WTC11 (cell line): ENCODE results near the gene IGSF9. TPM values are rescaled to one million over a fixed set of nuclear protein-coding genes. Genes with fewer than 3 reads are reported as not detected.

Experiments
- ATAC-seq: fragments of 200-7000 bp; cut with Tn5 transposase; 2 replicates; pipeline ENCODE4 v1.10.0; 2021; ENCODE audit warnings: mild to moderate bottlenecking, moderate library complexity
- CTCF ChIA-PET: fragments of 300-600 bp; sonication (Branson Sonifier 250); formaldehyde crosslinking; loops from one replicate; lab custom pipeline; 2021; ENCODE audit warnings: antibody characterized with exemption; lab: Charles Lee
- POLR2A ChIA-PET: fragments of 350-600 bp; sonication (Branson Sonifier 250); formaldehyde crosslinking; loops from one replicate; lab custom pipeline; 2021; ENCODE audit warnings: antibody characterized with exemption; lab: Charles Lee
- DNase-seq: peaks from one replicate; pipeline ENCODE4 v3.0.0; 2021; ENCODE audit warnings: low spot score
- H3K27ac Mint-ChIP-seq: 2 replicates; pipeline ENCODE4 v1.8.0; 2021; ENCODE audit warnings: mixed read lengths
- H3K27me3 Mint-ChIP-seq: 2 replicates; pipeline ENCODE4 v1.8.0; 2021; ENCODE audit warnings: low read depth, mild to moderate bottlenecking, moderate library complexity, mixed read lengths
- H3K36me3 Mint-ChIP-seq: 2 replicates; pipeline ENCODE4 v1.8.0; 2021; ENCODE audit warnings: mixed read lengths
- H3K4me1 Mint-ChIP-seq: 2 replicates; pipeline ENCODE4 v1.8.0; 2022; ENCODE audit warnings: mixed read lengths
- H3K4me3 Mint-ChIP-seq: 2 replicates; pipeline ENCODE4 v1.8.0; 2021; ENCODE audit warnings: mild to moderate bottlenecking, moderate library complexity, mixed read lengths
- H3K9me3 Mint-ChIP-seq: 2 replicates; pipeline ENCODE4 v1.8.0; 2021; ENCODE audit warnings: mixed read lengths
- CBFB ChIP-seq: sonication (generic); formaldehyde crosslinking; IDR thresholded peaks from 2 replicates; pipeline ENCODE4 v1.8.1; 2022; ENCODE audit warnings: mild to moderate bottlenecking, low read depth, missing genetic modification reagents
- CREB1 ChIP-seq: sonication (generic); formaldehyde crosslinking; IDR thresholded peaks from 2 replicates; pipeline ENCODE4 v1.8.0; 2023; ENCODE audit warnings: mild to moderate bottlenecking, missing genetic modification reagents
- CREM ChIP-seq: sonication (generic); formaldehyde crosslinking; IDR thresholded peaks from 2 replicates; pipeline ENCODE4 v1.8.1; 2022; ENCODE audit warnings: mild to moderate bottlenecking, missing genetic modification reagents, moderate library complexity
- HMGA2 ChIP-seq: fragments of 250-450 bp; sonication (Bioruptor Pico); IDR thresholded peaks from 2 replicates; pipeline ENCODE4 v1.4.0; 2021; ENCODE audit warnings: mild to moderate bottlenecking, moderate library complexity
- JAZF1 ChIP-seq: fragments of 250-450 bp; sonication (Bioruptor Pico); IDR thresholded peaks from 2 replicates; pipeline ENCODE4 v1.9.0; 2021; ENCODE audit warnings: moderate library complexity, mild to moderate bottlenecking, inconsistent platforms
- MXD4 ChIP-seq: fragments of 250-450 bp; sonication (Bioruptor Pico); IDR thresholded peaks from 2 replicates; pipeline ENCODE4 v1.8.0; 2021; ENCODE audit warnings: mild to moderate bottlenecking, moderate library complexity, borderline replicate concordance
- NFATC4 ChIP-seq: fragments of 250-450 bp; sonication (Bioruptor Pico); IDR thresholded peaks from 2 replicates; pipeline ENCODE4 v1.9.0; 2021; ENCODE audit warnings: mild to moderate bottlenecking
- NFYB ChIP-seq: sonication (generic); formaldehyde crosslinking; conservative IDR thresholded peaks from 2 replicates; pipeline ENCODE4 v1.8.0; 2022; ENCODE audit warnings: low read depth, missing genetic modification reagents
- NR1H2 ChIP-seq: sonication (generic); formaldehyde crosslinking; IDR thresholded peaks from 2 replicates; pipeline ENCODE4 v1.9.0; 2021; ENCODE audit warnings: mild to moderate bottlenecking, moderate library complexity, missing genetic modification reagents
- OVOL2 ChIP-seq: fragments of 250-450 bp; sonication (Bioruptor Pico); IDR thresholded peaks from 2 replicates; pipeline ENCODE4 v1.9.0; 2021; ENCODE audit warnings: mild to moderate bottlenecking, borderline replicate concordance
- RELA ChIP-seq: sonication (generic); formaldehyde crosslinking; IDR thresholded peaks from 2 replicates; pipeline ENCODE4 v1.8.1; 2022; ENCODE audit warnings: missing genetic modification reagents, mild to moderate bottlenecking, borderline replicate concordance
- SP1 ChIP-seq: sonication (generic); formaldehyde crosslinking; conservative IDR thresholded peaks from 2 replicates; pipeline ENCODE4 v1.8.1; 2022; ENCODE audit warnings: missing genetic modification reagents
- USF1 ChIP-seq: sonication (generic); formaldehyde crosslinking; IDR thresholded peaks from 2 replicates; pipeline ENCODE4 v1.8.0; 2022; ENCODE audit warnings: mild to moderate bottlenecking, missing genetic modification reagents
- ZNF121 ChIP-seq: sonication (generic); formaldehyde crosslinking; IDR thresholded peaks from 2 replicates; pipeline ENCODE4 v1.8.0; 2023; ENCODE audit warnings: missing genetic modification reagents
- ZNF232 ChIP-seq: sonication (generic); formaldehyde crosslinking; IDR thresholded peaks from 2 replicates; pipeline ENCODE4 v1.8.0; 2022; ENCODE audit warnings: mild to moderate bottlenecking, missing genetic modification reagents
- ZNF281 ChIP-seq: sonication (generic); formaldehyde crosslinking; IDR thresholded peaks from 2 replicates; pipeline ENCODE4 v1.8.0; 2023; ENCODE audit warnings: mild to moderate bottlenecking, missing genetic modification reagents
- ZNF423 ChIP-seq: fragments of 250-450 bp; sonication (Bioruptor Pico); IDR thresholded peaks from 2 replicates; pipeline ENCODE4 v2.1.2; 2022; ENCODE audit warnings: mild to moderate bottlenecking, moderate library complexity
- ZNF671 ChIP-seq: fragments of 250-450 bp; sonication (Bioruptor Pico); IDR thresholded peaks from 2 replicates; pipeline ENCODE4 v1.8.0; 2021; ENCODE audit warnings: mild to moderate bottlenecking
- total RNA-seq: library from RNA; stranded (reverse); gene quantifications from 3 replicates; pipeline ENCODE4 v1.2.3, GENCODE V29; 2021
- TF ChIP-seq, protein P1 (sequence below): sonication (generic); formaldehyde crosslinking; conservative IDR thresholded peaks from 2 replicates; pipeline ENCODE4 v1.8.1; 2022; ENCODE audit warnings: mild to moderate bottlenecking, missing genetic modification reagents
- TF ChIP-seq, protein P2 (sequence below): sonication (generic); formaldehyde crosslinking; IDR thresholded peaks from 2 replicates; pipeline ENCODE4 v1.8.1; 2023; ENCODE audit warnings: mild to moderate bottlenecking, missing genetic modification reagents
- TF ChIP-seq, protein P3 (sequence below): sonication (generic); formaldehyde crosslinking; IDR thresholded peaks from 2 replicates; pipeline ENCODE4 v1.8.1; 2022; ENCODE audit warnings: low read depth, mild to moderate bottlenecking, moderate library complexity, missing genetic modification reagents, borderline replicate concordance
- TF ChIP-seq, protein P4 (sequence below): sonication (generic); formaldehyde crosslinking; IDR thresholded peaks from 2 replicates; pipeline ENCODE4 v1.8.0; 2023; ENCODE audit warnings: missing genetic modification reagents
- TF ChIP-seq, protein P5 (sequence below): fragments of 250-450 bp; sonication (Bioruptor Pico); conservative IDR thresholded peaks from 2 replicates; pipeline ENCODE4 v1.9.0; 2021; ENCODE audit warnings: mild to moderate bottlenecking
- TF ChIP-seq, protein P6 (sequence below): sonication (generic); formaldehyde crosslinking; IDR thresholded peaks from 2 replicates; pipeline ENCODE4 v1.8.0; 2022; ENCODE audit warnings: mild to moderate bottlenecking, missing genetic modification reagents

IGSF9 gene
- total RNA-seq, 1 experiment from 2014 or later = 16.4 TPM

DNA sequence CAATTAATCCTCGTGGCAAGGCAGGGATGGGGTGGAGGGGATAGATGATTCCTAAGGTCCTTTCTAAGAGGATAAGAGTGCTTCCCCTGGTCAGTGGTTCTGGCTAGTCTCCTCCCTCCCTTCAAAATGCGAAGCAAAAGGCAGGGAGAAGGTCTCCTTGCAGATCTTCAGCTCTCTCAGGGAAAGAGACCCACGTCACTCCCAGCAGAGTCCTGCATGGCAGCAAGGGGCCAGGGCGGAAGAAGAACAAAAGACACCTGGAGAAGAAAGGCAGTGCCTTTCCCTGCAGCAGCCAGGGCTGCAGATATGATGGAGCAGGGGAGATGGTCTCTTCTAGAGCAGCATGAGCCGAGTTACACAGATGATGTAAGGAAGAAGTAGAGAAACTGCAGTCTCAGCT, 38.3 kb upstream of the IGSF9 start (continued):
- no peak for TF ChIP-seq USF1
- TF ChIP-seq CREB1 (CRISPR knock-in tag) = no peak
- no peak for TF ChIP-seq HMGA2

DNA sequence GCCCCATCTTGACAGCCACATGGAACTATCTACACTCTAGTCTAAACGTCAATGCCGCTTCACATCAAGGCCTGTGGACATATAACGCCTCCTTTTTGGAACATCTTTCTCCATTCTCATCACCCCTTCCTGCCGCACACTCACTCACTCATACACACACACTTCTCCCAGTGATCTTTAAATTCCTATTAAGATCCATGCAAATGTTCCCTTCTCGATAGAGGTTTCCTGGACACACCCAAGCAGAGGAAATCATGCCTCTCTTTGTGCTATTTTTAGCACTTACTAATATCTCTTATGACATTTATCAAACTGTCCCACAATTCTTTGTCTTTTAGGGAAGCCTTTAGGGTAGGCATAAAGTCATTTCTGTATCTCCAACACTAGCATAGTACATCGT, 36.9 kb upstream of the IGSF9 start:
- ATAC-seq (no peak), DNase-seq (no peak)

GRCh38 chr1:159981351-159982055, 36.1 kb upstream of the IGSF9 start:
- Mint-ChIP-seq H3K36me3 (no peaks in the 10 kb centered on the region), H3K4me3 (no peak overlapping the region), H3K4me1 (no peaks in the 10 kb centered on the region; the same call in 1 of the 2 replicates), H3K27me3 (peaks cover 8% of the 10 kb centered on the region; the same call in 1 of the 2 replicates), H3K27ac (no peak overlapping the region), H3K9me3 (no peaks in the 10 kb centered on the region)
- ATAC-seq (no peak), DNase-seq (no peak)
- POLR2A ChIA-PET = interaction anchor here (0.6 kb wide), 1 partner anchor 381 kb away, joined by 3 read pairs; no protein-coding TSS in a partner anchor
- CTCF ChIA-PET = interaction anchor here (0.9 kb wide), 1 partner anchor 26 kb away, joined by 6 read pairs; no protein-coding TSS in a partner anchor
- TF ChIP-seq HMGA2 = no peak
- TF ChIP-seq, protein P1, sequence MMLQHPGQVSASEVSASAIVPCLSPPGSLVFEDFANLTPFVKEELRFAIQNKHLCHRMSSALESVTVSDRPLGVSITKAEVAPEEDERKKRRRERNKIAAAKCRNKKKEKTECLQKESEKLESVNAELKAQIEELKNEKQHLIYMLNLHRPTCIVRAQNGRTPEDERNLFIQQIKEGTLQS (CRISPR knock-in tag) = no peak
- TF ChIP-seq, protein P2, sequence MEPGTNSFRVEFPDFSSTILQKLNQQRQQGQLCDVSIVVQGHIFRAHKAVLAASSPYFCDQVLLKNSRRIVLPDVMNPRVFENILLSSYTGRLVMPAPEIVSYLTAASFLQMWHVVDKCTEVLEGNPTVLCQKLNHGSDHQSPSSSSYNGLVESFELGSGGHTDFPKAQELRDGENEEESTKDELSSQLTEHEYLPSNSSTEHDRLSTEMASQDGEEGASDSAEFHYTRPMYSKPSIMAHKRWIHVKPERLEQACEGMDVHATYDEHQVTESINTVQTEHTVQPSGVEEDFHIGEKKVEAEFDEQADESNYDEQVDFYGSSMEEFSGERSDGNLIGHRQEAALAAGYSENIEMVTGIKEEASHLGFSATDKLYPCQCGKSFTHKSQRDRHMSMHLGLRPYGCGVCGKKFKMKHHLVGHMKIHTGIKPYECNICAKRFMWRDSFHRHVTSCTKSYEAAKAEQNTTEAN (CRISPR knock-in tag) = no peak
- TF ChIP-seq, protein P3, sequence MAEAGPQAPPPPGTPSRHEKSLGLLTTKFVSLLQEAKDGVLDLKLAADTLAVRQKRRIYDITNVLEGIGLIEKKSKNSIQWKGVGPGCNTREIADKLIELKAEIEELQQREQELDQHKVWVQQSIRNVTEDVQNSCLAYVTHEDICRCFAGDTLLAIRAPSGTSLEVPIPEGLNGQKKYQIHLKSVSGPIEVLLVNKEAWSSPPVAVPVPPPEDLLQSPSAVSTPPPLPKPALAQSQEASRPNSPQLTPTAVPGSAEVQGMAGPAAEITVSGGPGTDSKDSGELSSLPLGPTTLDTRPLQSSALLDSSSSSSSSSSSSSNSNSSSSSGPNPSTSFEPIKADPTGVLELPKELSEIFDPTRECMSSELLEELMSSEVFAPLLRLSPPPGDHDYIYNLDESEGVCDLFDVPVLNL (CRISPR knock-in tag) = no peak
- TF ChIP-seq, protein P4, sequence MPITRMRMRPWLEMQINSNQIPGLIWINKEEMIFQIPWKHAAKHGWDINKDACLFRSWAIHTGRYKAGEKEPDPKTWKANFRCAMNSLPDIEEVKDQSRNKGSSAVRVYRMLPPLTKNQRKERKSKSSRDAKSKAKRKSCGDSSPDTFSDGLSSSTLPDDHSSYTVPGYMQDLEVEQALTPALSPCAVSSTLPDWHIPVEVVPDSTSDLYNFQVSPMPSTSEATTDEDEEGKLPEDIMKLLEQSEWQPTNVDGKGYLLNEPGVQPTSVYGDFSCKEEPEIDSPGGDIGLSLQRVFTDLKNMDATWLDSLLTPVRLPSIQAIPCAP (CRISPR knock-in tag) = no peak
- TF ChIP-seq SP1 (CRISPR knock-in tag) = no peak
- TF ChIP-seq, protein P5, sequence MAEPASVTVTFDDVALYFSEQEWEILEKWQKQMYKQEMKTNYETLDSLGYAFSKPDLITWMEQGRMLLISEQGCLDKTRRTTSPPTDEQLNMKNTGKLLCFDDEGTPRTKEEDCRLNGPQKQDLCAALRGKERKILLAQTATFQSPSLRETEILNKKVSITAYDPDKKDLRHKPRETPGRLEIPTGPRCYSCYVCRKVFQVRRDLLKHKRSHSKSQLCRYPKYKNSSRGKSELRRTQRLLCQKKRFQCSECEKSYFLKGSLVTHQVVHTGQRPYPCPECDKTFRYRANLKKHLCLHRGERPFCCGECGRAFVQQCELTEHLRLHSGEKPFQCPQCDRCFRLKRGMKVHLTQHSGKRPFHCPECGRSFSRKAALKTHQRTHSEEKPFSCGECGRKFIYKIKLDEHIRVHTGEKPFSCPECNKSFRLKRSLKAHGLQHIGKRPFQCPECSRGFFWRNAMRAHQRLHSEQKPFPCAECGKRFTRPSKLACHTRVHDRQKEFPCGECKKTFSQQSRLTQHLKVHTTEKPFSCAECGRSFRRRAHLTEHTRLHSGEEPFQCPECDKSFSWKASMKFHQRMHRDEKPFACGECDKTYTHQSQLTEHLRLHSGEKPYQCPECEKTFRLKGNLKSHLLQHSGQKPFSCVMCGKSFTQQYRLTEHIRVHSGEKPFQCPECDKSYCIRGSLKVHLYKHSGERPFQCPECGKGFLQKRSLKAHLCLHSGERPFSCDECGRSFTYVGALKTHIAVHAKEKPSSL (CRISPR knock-in tag) = no peak
- TF ChIP-seq NFYB (CRISPR knock-in tag) = no peak
- no peak for TF ChIP-seq ZNF281 (CRISPR knock-in tag)

More for the DNA sequence above, 36.9 kb upstream of the IGSF9 start:
- Mint-ChIP-seq H3K9me3 (no peaks in the 10 kb centered on the region), H3K36me3 (no peaks in the 10 kb centered on the region), H3K4me3 (no peak overlapping the region), H3K27me3 (peaks cover 6% of the 10 kb centered on the region; the same call in 1 of the 2 replicates), H3K27ac (no peak overlapping the region), H3K4me1 (no peaks in the 10 kb centered on the region; the same call in 1 of the 2 replicates)
- CTCF ChIA-PET = interaction anchor here (0.9 kb wide), 1 partner anchor 25 kb away, joined by 6 read pairs; no protein-coding TSS in a partner anchor
- POLR2A ChIA-PET = no interaction called here
- TF ChIP-seq JAZF1 (CRISPR knock-in tag) = no peak
- no peak for TF ChIP-seq MXD4 (CRISPR knock-in tag)
- TF ChIP-seq, protein P6, sequence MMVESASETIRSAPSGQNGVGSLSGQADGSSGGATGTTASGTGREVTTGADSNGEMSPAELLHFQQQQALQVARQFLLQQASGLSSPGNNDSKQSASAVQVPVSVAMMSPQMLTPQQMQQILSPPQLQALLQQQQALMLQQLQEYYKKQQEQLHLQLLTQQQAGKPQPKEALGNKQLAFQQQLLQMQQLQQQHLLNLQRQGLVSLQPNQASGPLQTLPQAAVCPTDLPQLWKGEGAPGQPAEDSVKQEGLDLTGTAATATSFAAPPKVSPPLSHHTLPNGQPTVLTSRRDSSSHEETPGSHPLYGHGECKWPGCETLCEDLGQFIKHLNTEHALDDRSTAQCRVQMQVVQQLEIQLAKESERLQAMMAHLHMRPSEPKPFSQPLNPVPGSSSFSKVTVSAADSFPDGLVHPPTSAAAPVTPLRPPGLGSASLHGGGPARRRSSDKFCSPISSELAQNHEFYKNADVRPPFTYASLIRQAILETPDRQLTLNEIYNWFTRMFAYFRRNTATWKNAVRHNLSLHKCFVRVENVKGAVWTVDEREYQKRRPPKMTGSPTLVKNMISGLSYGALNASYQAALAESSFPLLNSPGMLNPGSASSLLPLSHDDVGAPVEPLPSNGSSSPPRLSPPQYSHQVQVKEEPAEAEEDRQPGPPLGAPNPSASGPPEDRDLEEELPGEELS (CRISPR knock-in tag) = no peak
- TF ChIP-seq CREM (CRISPR knock-in tag) = no peak
- no peak for TF ChIP-seq HMGA2
- no peak for TF ChIP-seq ZNF121
- TF ChIP-seq, protein P2 (CRISPR knock-in tag) = no peak
- no peak for TF ChIP-seq RELA
- TF ChIP-seq SP1 (CRISPR knock-in tag) = no peak
- no peak for TF ChIP-seq OVOL2 (CRISPR knock-in tag)
- TF ChIP-seq ZNF232 (CRISPR knock-in tag) = no peak
- TF ChIP-seq CBFB = no peak
- no peak for TF ChIP-seq NR1H2 (CRISPR knock-in tag)
- TF ChIP-seq ZNF423 (CRISPR knock-in tag) = no peak
- no peak for TF ChIP-seq NFATC4 (CRISPR knock-in tag)
- TF ChIP-seq ZNF671 = no peak
